CD4-positive, alpha-beta T cell (primary cell): ENCODE data around the gene OCA2. TPM values are rescaled to one million over a fixed set of nuclear protein-coding genes. Genes with fewer than 3 reads are reported as not detected.
"Not testable (repeated sequence)": the region's sequence is repeated elsewhere in the genome, so short reads cannot be mapped to it uniquely, and the experiment has no call there.

Experiments
- ATAC-seq: fragments of 200-7000 bp; cut with Tn5 transposase; one replicate; pipeline ENCODE4 v1.10.0; 2022; ENCODE audit warnings: mild to moderate bottlenecking; ENCODE audit not compliant: poor library complexity
- CTCF ChIA-PET: fragments of 350-600 bp; sonication (Branson Sonifier 250); formaldehyde crosslinking; loops from one replicate; lab custom pipeline; 2021; ENCODE audit warnings: antibody characterized with exemption, inconsistent platforms; lab: Charles Lee
- POLR2A ChIA-PET: fragments of 350-600 bp; sonication (Branson Sonifier 250); formaldehyde crosslinking; loops from one replicate; lab custom pipeline; 2021; ENCODE audit warnings: antibody characterized with exemption, inconsistent platforms; lab: Charles Lee
- DNase-seq, 14 experiments: peaks; one replicate each; pipeline ENCODE4 v3.0.0-alpha.2; 2013 to 2020; ENCODE audit warnings: mixed read lengths in 2 of 14
- H3K27ac ChIP-seq, 2 donors: one replicate each; pipeline versions ENCODE4 v1.5.1 to v1.7.0; 2013; ENCODE audit warnings: low read length in 2 of 2, low read depth in 1 of 2, mild to moderate bottlenecking in 1 of 2
- H3K27me3 ChIP-seq, 2 experiments: 1 replicate in 1 of 2; 2 replicates in 1 of 2; pipeline versions ENCODE4 v1.6.1 to v1.7.0; 2013; ENCODE audit warnings: low read length in 2 of 2, control low read depth in 1 of 2, mild to moderate bottlenecking in 1 of 2, moderate library complexity in 1 of 2; ENCODE audit not compliant: insufficient read depth in 2 of 2, control insufficient read depth in 1 of 2
- H3K36me3 ChIP-seq: one replicate; pipeline ENCODE4 v1.6.1; 2013; ENCODE audit warnings: low read length, control low read depth; ENCODE audit not compliant: insufficient read depth
- H3K4me1 ChIP-seq: one replicate; pipeline ENCODE4 v1.6.1; 2013; ENCODE audit warnings: low read length, control low read depth; ENCODE audit not compliant: insufficient read depth
- H3K4me3 ChIP-seq: one replicate; pipeline ENCODE4 v1.5.1; 2013; ENCODE audit warnings: mild to moderate bottlenecking, low read length, moderate library complexity
- H3K9me3 ChIP-seq, 2 experiments: 1 replicate in 1 of 2; 2 replicates in 1 of 2; pipeline versions ENCODE4 v1.6.1 to v1.7.0; 2013; ENCODE audit warnings: low read length in 2 of 2, mild to moderate bottlenecking in 2 of 2, control low read depth in 1 of 2, moderate library complexity in 1 of 2; ENCODE audit not compliant: control insufficient read depth in 1 of 2, insufficient read depth in 1 of 2
- H3K27ac Mint-ChIP-seq: one replicate; pipeline ENCODE4 v1.8.0; 2020; ENCODE audit warnings: mixed read lengths
- H3K27me3 Mint-ChIP-seq: one replicate; pipeline ENCODE4 v1.8.0; 2021; ENCODE audit warnings: mixed read lengths
- H3K36me3 Mint-ChIP-seq: one replicate; pipeline ENCODE4 v1.8.0; 2021; ENCODE audit warnings: low read depth, mixed read lengths
- H3K4me1 Mint-ChIP-seq: one replicate; pipeline ENCODE4 v1.8.0; 2021; ENCODE audit warnings: low read depth, mixed read lengths
- H3K4me3 Mint-ChIP-seq: one replicate; pipeline ENCODE4 v1.8.0; 2020; ENCODE audit warnings: mild to moderate bottlenecking, mixed read lengths
- H3K9me3 Mint-ChIP-seq: one replicate; pipeline ENCODE4 v1.8.0; 2020; ENCODE audit warnings: mixed read lengths
- intact Hi-C, 2 experiments: fragments of 100-400 bp; cut with DNase I in 1 of 2; cut with micrococcal nuclease in 1 of 2; formaldehyde crosslinking; loops; one replicate each; pipeline versions ENCODE4 v1.15.1 to v1.9.0; 2023 to 2025; cut with DNase I, micrococcal nuclease
- total RNA-seq, 174 experiments: library from RNA in 2 of 174; stranded (reverse) in 2 of 174; gene quantifications; one replicate each; pipeline ENCODE4 v1.2.3 and lab custom pipeline; 2021 to 2026
- TF ChIP-seq, protein P1 (sequence below): fragments of 200-600 bp; IDR thresholded peaks from one replicate; pipeline ENCODE4 v1.8.0; 2022; ENCODE audit warnings: antibody characterized with exemption, mild to moderate bottlenecking

OCA2 gene
- total RNA-seq, 2 experiments from 2014 or later: not detected

DNA sequence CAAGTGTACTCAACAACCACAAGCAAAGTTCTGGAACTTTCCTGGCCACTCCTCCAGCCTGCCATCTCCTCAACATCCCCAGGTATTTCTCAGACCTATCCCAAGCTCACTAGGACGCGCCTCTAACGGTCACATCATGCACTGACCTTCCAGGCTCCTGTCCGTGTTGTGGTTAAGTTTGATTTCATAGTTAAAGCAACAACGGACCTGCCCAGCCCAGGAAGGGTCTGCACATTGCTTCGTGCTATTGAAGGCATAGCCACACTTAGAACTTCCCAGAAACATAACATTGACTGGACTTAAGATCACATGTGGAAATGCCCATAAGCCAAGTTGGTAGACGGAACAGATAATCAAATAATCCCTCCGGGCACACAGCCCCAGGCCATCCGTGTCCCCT lies 85.1 kb downstream of the OCA2 start:
- DNase-seq (no peak), ATAC-seq (no peak)
- H3K4me1 Mint-ChIP-seq: no peaks in the 10 kb centered on the region
- H3K9me3 Mint-ChIP-seq: no peaks in the 10 kb centered on the region
- no peaks in the 10 kb centered on the region for H3K27me3 Mint-ChIP-seq
- Histone ChIP-seq H3K9me3 (peaks cover 0 to 4% of the 10 kb centered on the region in 2 experiments), H3K27me3 (no peaks in the 10 kb centered on the region), H3K4me1 (no peaks in the 10 kb centered on the region), H3K4me3 (no peak overlapping the region), H3K27ac (no peak overlapping the region), H3K36me3 (no peaks in the 10 kb centered on the region)
- no peak overlapping the region for H3K4me3 Mint-ChIP-seq
- no peak overlapping the region for H3K27ac Mint-ChIP-seq
- intact Hi-C loops: no loop called here
- H3K36me3 Mint-ChIP-seq: no peaks in the 10 kb centered on the region
- ChIA-PET POLR2A (no interaction called here), CTCF (no interaction called here)
- TF ChIP-seq, protein P1, sequence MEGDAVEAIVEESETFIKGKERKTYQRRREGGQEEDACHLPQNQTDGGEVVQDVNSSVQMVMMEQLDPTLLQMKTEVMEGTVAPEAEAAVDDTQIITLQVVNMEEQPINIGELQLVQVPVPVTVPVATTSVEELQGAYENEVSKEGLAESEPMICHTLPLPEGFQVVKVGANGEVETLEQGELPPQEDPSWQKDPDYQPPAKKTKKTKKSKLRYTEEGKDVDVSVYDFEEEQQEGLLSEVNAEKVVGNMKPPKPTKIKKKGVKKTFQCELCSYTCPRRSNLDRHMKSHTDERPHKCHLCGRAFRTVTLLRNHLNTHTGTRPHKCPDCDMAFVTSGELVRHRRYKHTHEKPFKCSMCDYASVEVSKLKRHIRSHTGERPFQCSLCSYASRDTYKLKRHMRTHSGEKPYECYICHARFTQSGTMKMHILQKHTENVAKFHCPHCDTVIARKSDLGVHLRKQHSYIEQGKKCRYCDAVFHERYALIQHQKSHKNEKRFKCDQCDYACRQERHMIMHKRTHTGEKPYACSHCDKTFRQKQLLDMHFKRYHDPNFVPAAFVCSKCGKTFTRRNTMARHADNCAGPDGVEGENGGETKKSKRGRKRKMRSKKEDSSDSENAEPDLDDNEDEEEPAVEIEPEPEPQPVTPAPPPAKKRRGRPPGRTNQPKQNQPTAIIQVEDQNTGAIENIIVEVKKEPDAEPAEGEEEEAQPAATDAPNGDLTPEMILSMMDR: no peak

- H3K27ac Mint-ChIP-seq: no peak overlapping the region
- Histone ChIP-seq H3K9me3 (peaks cover 0 to 8% of the 10 kb centered on the region in 2 experiments), H3K27ac (no peak overlapping the region), H3K4me3 (no peak overlapping the region), H3K27me3 (no peaks in the 10 kb centered on the region), H3K36me3 (no peaks in the 10 kb centered on the region), H3K4me1 (no peaks in the 10 kb centered on the region)
- no peaks in the 10 kb centered on the region for H3K9me3 Mint-ChIP-seq
- H3K4me1 Mint-ChIP-seq: no peaks in the 10 kb centered on the region
- DNase-seq (no peak), ATAC-seq (no peak)
- no peaks in the 10 kb centered on the region for H3K36me3 Mint-ChIP-seq
- TF ChIP-seq, protein P1: no peak
- no peak overlapping the region for H3K4me3 Mint-ChIP-seq
- no peaks in the 10 kb centered on the region for H3K27me3 Mint-ChIP-seq
- intact Hi-C loops: no loop called here
- ChIA-PET POLR2A (no interaction called here), CTCF (no interaction called here)
Observed at GRCh38 chr15:28013480-28013879, 85.6 kb downstream of the OCA2 start.

- Histone ChIP-seq H3K27ac (no peak overlapping the region), H3K36me3 (no peaks in the 10 kb centered on the region), H3K4me1 (no peaks in the 10 kb centered on the region), H3K4me3 (no peak overlapping the region), H3K27me3 (no peaks in the 10 kb centered on the region), H3K9me3 (peaks cover 0 to 8% of the 10 kb centered on the region in 2 experiments)
- intact Hi-C loops: no loop called here
- Mint-ChIP-seq H3K4me3 (no peak overlapping the region), H3K9me3 (no peaks in the 10 kb centered on the region), H3K27ac (no peak overlapping the region), H3K4me1 (no peaks in the 10 kb centered on the region), H3K36me3 (no peaks in the 10 kb centered on the region), H3K27me3 (no peaks in the 10 kb centered on the region)
- ATAC-seq: no peak
- TF ChIP-seq, protein P1: no peak
- ChIA-PET POLR2A (no interaction called here), CTCF (no interaction called here)
- no peak for DNase-seq
Observed at GRCh38 chr15:28012231-28012630, 86.9 kb downstream of the OCA2 start.

DNA sequence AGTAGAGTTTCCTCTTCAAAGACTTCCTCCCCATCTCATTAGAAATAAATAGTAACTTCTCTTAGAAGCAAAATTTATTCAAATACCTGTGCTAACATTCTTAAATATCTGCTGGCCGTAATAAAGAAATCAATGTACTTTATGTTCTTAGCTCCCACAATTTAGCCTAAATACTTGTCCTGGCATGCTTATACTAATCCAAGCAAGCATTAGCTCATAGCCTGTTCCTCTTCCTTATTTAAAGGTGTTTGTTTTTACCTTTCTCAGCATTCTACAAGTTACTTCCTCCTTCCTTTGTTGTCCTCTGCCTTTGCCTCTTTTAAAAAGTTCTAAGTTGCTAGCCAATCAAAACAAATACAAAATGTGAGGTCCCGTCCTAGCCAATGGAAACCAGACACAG lies 90.9 kb downstream of the OCA2 start:
- H3K4me1 ChIP-seq, H3K4me3 Mint-ChIP-seq, DNase-seq, ATAC-seq, H3K36me3 ChIP-seq, CTCF ChIA-PET, H3K4me3 ChIP-seq, H3K27me3 ChIP-seq, intact Hi-C loops, H3K9me3 Mint-ChIP-seq, H3K27ac Mint-ChIP-seq, H3K27ac ChIP-seq, H3K27me3 Mint-ChIP-seq, H3K4me1 Mint-ChIP-seq, POLR2A ChIA-PET, H3K36me3 Mint-ChIP-seq: not testable (repeated sequence)
- H3K9me3 ChIP-seq: peaks cover 0 to 24% of the 10 kb centered on the region in 2 experiments
